HG03280 (cell line): ENCODE results near the gene PRRC2B.
"Not testable (repeated sequence)": the region's sequence is repeated elsewhere in the genome, so short reads cannot be mapped to it uniquely, and the experiment has no call there.

Experiments
- ATAC-seq: cut with Tn5 transposase; IDR thresholded peaks from one replicate; pipeline ENCODE4 v1.9.1; 2021; ENCODE audit warnings: mild to moderate bottlenecking, moderate library complexity; ENCODE audit not compliant: unreplicated experiment

The PRRC2B gene

DNA sequence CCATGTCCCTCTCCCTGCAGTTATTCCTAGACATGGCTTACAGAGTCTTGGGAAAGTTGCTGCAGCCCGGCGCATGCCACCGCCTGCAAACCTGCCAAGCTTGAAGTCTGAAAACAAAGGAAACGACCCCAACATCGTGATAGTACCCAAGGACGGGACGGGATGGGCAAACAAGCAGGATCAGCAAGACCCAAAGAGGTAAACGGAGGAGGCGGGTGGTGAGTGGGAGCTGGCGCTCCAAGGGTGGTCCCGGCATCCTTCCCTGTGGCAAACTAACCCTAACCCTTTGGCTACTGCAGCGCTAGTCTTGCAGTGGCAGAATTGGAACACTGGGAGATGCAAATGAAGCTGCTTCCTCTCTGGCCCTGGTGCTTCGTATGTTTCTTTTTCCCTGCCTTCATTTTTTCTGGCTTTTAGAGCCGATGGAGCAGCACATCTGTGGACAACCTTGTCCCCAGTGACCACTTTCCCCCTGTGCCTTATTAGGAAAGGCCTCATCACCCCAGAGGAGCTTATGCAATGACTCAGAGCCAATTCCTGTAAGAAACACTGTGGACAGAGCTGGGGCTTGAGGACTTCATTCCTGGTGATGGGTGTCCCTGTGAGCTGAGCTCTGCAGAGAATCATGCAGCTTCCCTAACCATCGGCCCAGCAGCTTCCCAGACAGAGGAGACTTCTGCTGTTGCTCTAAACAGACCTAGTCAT lies 38.9 kb downstream of the PRRC2B start:
- ATAC-seq: no peak

- no peak for ATAC-seq
These were observed 39.5 kb downstream of the PRRC2B start for GRCh38 chr9:131433302-131433854.

DNA sequence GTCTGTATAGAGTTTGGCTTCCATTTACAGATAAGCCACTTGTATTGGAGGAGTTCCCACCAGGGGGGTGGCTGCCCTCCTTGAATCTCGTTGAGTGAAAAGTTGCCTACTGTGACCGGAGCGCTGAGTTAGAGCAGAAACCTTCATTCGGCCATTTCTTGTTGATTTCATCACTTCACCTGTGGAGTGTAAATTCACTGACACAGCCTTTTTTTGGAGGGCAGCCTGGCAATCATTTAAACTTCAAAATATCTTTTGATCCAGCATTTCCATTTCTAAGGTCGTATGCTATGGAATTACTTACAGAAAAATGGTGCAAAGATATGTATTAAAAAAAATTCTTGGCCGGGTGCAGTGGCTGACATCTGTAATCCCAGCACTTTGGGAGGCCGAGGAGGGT lies 40.8 kb downstream of the PRRC2B start:
- ATAC-seq: no peak

- no peak for ATAC-seq
These were observed 42.5 kb downstream of the PRRC2B start for GRCh38 chr9:131436376-131436775.

- ATAC-seq: no peak
These were observed 43.0 kb downstream of the PRRC2B start for GRCh38 chr9:131436865-131437271.

GRCh38 chr9:131438190-131438589 lies 44.3 kb downstream of the PRRC2B start:
- ATAC-seq: no peak

DNA sequence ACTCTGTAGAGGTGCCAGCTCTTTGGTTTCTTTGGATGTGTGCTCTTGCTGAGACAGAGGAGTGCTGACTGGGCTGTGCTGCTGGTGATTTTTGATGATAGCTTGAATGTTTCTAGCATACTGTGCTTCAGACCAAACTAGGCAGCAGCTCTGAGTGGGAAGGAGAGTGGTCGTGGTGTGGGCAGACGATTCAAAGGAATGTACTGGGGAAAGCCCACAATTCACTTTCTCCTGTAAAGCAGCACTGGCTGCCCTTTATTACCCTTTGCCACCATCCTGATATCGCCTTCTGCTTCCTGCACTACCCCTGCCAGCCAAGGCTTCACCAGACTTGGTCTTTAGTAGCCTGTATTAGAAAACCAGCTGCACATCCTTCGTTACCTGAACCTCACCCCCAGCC lies 45.3 kb downstream of the PRRC2B start:
- no peak for ATAC-seq

DNA sequence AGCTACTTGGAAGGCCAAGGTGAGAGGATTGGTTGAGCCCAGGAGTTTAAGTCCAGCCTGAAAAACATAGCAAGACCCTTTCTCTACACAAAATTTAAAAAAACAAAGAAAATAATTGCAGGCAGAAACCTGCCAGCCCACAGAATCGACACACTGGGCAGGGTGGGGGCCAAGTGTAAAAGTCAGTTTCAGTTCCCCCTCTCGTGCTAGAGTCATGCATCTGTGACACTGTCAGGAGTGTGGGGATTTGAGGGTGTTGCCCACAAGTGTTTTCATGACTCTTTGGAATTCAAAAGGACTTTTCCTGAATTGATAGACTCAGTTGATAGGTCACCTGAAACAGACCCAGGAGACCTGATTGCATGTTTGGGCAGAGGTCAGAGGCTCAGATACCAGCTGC lies 47.6 kb downstream of the PRRC2B start:
- no peak for ATAC-seq

GRCh38 chr9:131442351-131442750 lies 48.5 kb downstream of the PRRC2B start:
- no peak for ATAC-seq

GRCh38 chr9:131443648-131444047 lies 49.8 kb downstream of the PRRC2B start:
- no peak for ATAC-seq

- no peak for ATAC-seq
These were observed 52.4 kb downstream of the PRRC2B start for GRCh38 chr9:131446276-131446675.

GRCh38 chr9:131447148-131447547 lies 53.3 kb downstream of the PRRC2B start:
- ATAC-seq: no peak

DNA sequence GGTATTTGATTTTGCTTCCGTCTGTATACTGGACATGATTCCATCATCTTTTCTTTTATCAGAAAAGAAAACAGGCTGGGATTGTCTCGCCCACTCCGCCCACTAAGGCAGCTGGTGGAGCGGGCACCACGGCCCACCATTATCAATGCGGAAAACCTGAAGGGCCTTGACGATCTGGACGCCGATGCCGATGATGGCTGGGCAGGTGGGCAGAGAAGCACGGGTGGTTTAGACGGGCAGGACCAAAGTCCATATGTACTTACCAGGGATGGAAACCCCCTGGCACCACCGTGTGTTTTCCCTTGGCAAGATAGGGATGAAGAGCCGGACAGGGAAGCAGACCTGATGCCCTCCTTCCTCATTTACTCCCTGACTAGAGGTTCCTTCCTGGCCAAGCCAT lies 53.7 kb downstream of the PRRC2B start:
- no peak for ATAC-seq

DNA sequence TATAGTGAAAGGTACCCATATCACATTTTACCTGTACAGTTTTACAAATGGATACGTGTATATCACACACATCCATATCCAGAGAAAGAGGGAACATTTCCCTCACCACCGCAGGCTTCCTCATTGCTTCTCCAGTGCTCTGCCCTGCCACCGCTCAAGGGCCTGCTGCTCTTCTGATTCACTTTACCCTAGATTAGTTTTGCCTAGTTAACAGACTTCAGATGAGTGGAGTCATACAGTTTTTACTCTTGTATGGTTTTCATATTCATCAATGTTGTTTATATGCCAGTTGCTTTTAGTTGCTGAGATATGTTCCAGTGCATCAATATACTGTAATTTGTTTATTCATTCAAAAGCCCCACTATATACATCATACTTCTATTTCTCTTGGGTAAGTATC lies 54.9 kb downstream of the PRRC2B start:
- no peak for ATAC-seq

GRCh38 chr9:131449276-131449675 lies 55.4 kb downstream of the PRRC2B start:
- ATAC-seq: no peak

- ATAC-seq: no peak
These were observed 60.1 kb downstream of the PRRC2B start for GRCh38 chr9:131454028-131454427.

- not testable (repeated sequence) for ATAC-seq
These were observed 61.8 kb downstream of the PRRC2B start for GRCh38 chr9:131455655-131456054.

- no peak for ATAC-seq
These were observed 63.9 kb downstream of the PRRC2B start for GRCh38 chr9:131457746-131458145.

GRCh38 chr9:131459056-131459455 lies 65.2 kb downstream of the PRRC2B start:
- no peak for ATAC-seq

- ATAC-seq: no peak
These were observed 67.3 kb downstream of the PRRC2B start for GRCh38 chr9:131461166-131461565.

DNA sequence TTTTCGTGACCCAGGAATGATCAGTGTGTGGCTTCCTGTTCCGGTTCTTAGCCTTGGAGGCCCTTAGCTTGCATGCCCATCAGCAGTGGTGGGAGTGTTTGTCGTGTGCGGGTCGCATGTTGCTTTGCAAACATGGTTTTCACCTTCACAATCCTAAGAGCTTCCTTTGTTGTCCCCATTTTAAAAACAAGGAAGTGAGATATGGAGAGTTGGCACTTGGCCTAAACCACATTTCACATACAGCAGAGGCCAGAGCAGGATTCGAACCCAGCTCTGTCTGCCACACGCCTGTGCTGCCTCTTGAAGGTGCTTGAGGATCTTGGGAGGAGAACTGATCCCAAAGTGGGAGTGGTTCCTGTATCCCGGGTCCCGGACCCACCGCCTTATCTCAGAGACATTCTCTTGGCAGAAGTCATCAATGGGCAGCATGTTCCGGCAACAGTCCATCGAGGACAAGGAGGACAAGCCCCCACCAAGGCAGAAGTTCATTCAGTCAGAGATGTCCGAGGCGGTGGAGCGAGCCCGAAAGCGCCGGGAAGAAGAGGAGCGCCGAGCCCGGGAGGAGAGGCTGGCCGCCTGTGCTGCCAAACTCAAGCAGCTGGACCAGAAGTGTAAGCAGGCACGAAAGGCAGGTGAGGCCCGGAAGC lies 70.6 kb downstream of the PRRC2B start:
- ATAC-seq: no peak

DNA sequence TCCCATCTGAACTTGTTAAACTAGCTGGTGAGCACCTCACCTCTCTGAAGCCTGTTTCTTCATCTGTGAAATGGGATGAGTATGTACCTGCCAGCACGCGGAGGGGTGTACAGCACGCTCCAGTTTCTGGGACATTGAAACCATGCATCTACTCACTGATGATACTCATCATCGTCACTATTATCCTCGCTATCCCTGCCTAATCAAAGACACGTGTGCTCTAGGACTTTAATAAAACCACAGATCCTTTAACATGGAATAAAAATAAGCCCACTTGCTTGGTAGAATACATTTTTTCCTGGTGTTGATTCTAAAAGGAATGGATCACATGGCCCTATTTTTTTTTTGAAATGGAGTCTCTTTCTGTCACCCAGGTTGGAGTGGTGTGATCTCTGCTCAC lies 71.5 kb downstream of the PRRC2B start:
- no peak for ATAC-seq
